ENCODE data around the gene ADGRD1.

ADGRD1 gene

DNA sequence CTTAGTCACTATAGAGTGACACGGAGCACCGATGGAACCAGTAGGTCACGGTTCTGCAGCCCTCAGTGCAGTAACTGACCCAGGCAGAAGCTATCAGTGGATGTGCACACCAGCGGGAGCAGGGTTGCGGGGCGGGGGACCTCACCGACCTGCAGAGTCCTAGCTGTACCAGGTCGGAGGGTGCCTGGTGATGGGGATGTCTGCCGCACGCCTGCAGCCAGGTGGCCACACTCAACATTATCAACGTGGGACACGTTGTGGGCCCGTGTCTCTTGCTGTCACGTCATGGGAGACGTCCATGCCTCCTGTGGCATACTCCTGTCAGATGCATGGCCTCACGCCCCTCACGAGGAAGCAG lies 55.2 kb downstream of the ADGRD1 start:
- no peak for DNase-seq

DNA sequence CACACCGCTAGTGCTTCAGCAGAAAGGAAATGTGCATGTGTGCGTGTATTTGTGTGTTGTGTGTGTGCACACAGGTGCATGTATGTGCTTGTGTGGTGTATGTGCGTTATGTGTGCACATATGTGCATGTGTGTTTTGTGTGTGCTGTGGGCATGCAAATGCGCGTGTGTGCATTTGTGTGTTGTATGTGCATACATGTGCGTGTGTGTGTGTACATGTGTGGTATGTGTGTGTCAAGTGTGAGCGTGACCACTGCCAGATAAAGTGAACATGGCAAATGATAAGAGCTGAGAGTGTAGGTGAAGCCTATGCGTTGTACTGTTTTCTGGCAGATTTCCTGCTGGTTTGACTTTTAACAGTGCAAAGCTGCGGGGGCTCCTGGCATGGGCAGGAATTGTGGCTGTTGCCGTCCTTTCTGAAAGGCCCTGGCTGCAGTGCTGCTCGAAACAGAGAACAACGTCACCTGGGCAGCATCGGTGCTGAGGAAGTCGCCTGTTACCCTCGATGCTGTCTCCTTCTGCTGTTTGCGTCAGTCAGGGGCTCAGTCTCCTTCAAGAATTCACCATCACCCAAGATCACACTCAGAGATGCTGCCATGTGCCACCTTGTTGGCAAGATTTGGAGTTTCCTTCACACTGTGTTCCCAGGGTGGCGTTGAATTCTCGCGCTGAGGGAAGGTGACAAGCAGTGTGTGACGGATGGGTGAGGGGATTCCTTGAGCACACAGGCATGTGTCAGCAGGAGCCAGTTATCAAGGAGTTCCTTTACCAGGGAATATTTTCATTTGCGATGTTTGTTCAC lies 56.1 kb downstream of the ADGRD1 start:
- DNase-seq: no peak

DNA sequence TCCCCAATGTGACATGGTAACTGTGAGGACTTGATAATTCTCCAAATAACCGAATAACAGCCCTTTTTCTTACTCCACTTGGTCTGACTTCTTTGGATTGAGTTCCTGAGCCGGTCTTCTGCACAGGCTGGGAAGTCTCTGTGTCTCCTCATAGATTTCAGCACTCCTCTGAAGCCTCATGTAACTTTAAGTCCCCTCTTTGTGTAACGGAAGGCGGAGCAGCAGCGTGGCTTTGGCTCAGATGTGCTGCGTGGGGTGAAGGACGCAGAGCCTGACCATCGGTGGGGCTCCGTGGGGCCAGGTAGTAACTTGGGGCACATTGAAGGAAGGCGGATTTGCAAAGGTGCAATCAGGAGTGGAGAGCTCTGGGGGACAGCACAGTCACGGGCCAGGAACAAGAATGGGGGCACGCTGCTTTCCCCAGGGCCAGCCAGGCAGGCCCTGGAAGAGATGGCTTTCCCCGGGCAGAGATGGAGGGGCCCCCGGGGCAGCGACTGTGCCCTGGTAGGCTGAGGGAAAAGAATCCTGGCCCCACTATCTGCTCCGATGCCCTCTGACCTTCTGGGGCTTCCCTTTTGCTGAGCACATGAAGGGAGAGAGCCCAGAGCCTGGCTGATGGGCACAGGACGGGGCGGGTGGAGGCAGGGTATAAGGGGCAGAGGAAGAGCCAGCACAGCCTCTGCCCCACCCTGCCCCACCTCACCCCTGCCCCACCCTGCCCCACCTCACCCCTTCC lies 56.9 kb downstream of the ADGRD1 start:
- no peak for DNase-seq

- DNase-seq: no peak
These were observed 57.7 kb downstream of the ADGRD1 start for GRCh38 chr12:131011165-131012079.

DNA sequence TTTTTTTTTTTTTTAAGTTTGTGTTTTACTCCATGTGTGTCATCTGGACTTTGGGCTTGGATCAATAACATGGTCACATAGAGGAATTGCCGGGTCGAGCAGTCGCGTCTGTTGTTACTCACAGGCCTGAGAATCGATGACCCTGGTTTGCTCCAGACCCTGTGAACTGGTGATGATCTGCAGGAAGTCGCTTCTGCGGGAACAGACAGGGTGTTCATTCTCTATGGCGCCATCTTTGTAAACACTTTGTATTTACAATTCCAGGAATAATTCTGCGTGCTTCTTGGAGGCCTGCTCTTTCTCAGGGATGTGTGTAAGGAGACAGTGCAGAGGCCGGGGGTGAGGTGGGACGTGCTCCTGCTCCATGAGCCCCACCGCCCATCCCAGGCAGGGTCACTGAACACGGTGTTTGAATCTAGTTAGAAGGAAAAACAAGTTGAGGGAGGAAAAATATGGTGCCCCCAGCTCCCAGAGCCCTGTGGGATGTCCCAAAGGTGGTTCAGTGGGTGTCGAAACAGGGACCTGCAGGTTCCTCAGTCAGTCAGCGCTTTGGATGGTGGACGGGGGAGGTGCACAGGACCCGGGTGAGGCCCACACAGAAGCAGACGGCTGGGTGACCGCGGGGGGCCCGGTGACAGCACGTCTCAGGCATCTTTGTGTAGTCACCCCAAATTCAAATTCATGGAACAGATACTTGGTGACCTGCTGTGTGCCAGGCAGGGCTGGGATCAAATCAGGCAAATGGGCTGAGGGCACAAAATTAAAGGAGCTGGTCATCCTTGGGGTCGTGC lies 58.8 kb downstream of the ADGRD1 start:
- DNase-seq: no peak

GRCh38 chr12:131013118-131013517 lies 59.4 kb downstream of the ADGRD1 start:
- DNase-seq: no peak

- DNase-seq: no peak
These were observed 60.6 kb downstream of the ADGRD1 start for GRCh38 chr12:131014343-131014742.

DNA sequence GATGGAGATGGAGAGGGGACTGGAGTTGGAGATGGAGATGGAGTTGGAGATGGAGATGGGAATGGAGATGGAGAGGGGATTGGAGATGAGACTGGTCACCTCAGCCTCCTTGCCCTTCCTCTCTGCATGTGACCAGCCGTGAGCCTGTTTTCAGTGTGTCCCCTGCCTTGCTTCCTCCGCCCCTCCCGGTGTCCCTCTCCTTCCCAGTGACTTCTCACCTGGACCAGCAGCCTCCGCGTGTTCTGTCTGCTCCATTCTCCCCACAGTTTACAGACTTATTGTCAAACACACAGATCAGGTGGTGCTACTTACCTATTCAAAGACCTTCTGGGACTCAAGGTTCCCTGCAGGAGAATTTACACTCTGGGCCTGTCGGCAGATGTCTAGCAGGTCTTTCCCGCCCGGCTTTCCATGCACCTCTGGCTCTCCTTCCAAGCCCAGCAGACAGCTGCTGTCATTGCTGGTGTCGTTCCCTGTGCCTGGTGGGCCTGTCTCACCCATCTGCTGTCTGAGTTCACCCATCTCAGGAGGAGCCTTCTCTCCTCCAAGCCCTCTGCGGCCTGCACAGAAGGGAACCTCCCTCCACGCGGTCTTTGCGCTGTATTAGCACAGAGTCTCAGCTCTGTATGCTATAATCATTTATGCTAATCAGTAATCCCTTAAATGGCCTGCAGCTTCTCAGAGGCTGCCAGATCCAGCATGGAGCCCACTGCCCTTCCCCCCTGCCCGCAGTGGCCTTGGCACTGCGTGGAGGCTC lies 62.1 kb downstream of the ADGRD1 start:
- DNase-seq: no peak

DNA sequence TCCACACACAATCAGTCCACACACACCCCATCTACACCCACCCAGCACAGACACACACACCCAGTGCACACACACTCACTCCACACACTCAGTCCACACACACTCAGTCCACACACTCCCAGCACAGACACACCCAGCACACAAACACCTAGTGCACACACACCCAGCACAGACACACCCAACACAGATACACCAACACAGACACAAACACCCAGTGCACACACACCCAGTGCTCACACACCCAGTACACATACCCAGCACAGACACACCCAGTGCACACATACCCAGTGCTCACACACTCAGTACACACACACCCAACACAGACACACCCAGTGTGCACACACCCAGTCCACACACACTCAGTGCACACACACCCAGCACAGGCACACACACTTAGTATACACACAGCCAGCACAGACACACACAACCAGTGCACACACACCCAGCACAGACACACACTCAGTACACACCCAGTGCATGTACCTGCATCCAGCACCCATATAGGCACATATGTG lies 63.8 kb downstream of the ADGRD1 start:
- DNase-seq: no peak

GRCh38 chr12:131018019-131018620 lies 64.4 kb downstream of the ADGRD1 start:
- no peak for DNase-seq

- DNase-seq: no peak
These were observed 65.2 kb downstream of the ADGRD1 start for GRCh38 chr12:131018808-131019397.

DNA sequence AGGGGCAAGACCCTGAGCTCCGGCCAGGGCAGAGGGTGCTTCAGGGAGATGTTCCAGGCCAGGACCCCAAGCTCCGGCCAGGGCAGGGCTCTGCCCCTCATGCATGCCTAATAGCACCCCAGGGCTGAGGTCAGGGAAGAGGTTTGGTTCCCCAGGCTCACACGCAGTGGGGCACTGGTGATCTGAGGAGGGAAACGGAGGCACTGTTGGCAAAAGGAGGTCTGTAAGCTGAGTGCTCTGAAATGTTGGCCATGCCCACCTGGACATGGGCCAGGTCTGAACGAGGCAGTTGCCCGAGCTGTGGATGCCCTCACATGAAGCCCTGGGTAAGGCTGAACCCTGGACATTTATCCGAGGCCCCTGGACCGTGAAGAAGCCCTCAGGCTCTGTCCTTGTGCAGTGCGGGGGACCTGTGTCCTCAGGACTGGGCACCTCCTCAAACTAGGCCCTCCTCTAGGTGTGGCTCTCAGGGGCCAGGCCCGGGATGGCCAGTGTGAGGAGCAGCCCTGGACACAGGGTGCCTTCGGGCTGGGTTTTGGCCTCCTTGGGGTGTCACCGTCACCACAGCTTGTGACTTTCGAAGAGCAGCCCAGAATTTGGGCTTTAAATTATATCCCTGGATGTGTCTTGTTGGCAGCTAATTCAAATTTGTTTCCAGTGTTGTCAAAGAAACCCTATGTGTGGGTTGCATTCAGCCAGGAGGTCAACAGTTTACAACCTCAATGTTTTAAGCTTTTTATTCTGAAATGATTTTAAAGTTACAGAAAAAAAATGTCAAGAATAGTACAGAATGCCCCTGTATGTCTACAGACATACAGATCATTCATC lies 66.8 kb downstream of the ADGRD1 start:
- no peak for DNase-seq

GRCh38 chr12:131021154-131021541 lies 67.4 kb downstream of the ADGRD1 start:
- DNase-seq: no peak

- no peak for DNase-seq
These were observed 70.3 kb downstream of the ADGRD1 start for GRCh38 chr12:131024026-131024425.

DNA sequence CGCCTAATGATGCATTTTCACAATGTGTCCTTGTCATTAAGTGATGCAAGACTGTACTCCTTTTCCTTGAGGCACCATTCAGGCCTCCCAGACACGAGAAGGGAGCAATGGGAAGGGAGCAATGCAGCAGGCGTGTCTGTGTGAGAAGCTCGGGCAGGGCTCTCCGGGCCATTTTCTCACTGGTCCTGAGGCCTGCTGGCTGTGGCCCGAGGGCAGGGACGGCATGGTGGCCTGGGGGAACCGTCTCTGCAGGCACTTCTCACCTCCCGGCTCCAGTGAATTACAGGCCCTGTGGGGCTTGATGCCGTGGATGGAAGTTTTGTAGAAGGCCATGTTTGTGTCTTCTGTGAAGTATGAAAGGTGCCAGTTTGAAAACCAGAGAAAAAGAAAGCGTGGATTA lies 71.0 kb downstream of the ADGRD1 start:
- no peak for DNase-seq

- no peak for DNase-seq
These were observed 71.5 kb downstream of the ADGRD1 start for GRCh38 chr12:131025234-131025633.

DNA sequence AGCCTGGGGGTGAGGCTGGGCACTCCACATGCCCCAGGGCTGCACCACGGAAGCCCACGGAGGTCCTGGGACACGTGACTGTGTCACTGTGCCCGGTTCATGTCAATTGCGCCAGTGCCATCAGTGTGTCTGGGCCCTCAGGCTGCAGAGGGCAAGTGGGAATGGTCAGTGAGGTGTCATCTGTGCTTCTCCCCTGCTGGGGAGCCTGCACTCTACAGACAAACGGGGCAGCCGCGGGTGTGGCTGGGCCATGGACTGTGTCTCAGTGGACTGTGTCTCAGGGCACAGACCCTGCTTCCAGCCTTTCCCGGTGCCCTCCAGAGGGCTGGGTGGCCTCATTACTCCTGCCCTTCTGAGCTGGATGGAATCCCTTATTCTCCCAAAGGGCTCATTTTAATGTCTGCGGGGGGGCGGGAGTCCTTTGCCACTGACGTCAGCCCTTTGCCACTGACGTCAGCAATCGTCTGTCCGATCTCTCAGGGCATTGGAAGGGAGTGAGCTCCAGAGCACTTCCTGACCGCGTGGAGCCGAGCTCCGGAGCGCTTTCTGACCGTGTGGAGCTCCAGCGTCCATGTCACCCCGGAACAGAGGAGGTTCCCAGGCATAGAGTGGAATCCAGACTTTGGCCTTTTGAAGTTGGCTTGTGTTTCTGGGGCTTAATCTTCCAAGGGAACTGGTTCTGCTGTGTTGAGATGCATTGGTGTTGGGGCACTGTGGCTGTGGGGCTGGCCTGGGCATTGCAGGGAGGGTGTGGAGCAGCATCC lies 72.4 kb downstream of the ADGRD1 start:
- no peak for DNase-seq

- DNase-seq: no peak
These were observed 73.0 kb downstream of the ADGRD1 start for GRCh38 chr12:131026754-131027153.

DNA sequence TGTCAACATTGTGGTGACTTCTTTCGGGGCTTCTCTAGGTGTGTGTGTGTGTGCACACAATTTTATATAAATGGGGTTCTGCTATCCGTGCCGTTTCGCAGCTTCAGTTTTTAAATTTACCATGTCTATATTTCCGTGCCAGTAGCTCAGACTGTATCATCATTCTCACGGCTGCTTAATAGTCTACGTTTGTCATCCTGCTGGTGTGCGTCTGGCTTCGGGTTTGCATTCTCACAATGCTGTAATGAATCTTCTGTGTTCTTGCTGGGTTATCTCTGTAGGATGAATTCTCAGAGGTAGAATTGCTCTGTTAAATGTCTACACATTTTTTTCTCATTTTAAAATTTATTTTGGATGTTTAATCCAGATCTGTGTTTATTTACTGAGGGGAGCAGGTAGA lies 73.6 kb downstream of the ADGRD1 start:
- no peak for DNase-seq
